ENCODE results near the gene ACACB.

ACACB gene

GRCh38 chr12:109182041-109182839 lies 65.9 kb downstream of the ACACB start:
- no peak for TF ChIP-seq CTCF (IDR thresholded peaks at IDR 0.05)

- TF ChIP-seq CTCF (IDR thresholded peaks at IDR 0.05): no peak
Observed at GRCh38 chr12:109185441-109185840, 69.1 kb downstream of the ACACB start.

- TF ChIP-seq CTCF (IDR thresholded peaks at IDR 0.05): no peak
Observed at GRCh38 chr12:109186993-109187653, 70.7 kb downstream of the ACACB start.

GRCh38 chr12:109188108-109188712 lies 71.8 kb downstream of the ACACB start:
- no peak for TF ChIP-seq CTCF (IDR thresholded peaks at IDR 0.05)

GRCh38 chr12:109189291-109189690 lies 72.9 kb downstream of the ACACB start:
- TF ChIP-seq CTCF (IDR thresholded peaks at IDR 0.05): no peak

DNA sequence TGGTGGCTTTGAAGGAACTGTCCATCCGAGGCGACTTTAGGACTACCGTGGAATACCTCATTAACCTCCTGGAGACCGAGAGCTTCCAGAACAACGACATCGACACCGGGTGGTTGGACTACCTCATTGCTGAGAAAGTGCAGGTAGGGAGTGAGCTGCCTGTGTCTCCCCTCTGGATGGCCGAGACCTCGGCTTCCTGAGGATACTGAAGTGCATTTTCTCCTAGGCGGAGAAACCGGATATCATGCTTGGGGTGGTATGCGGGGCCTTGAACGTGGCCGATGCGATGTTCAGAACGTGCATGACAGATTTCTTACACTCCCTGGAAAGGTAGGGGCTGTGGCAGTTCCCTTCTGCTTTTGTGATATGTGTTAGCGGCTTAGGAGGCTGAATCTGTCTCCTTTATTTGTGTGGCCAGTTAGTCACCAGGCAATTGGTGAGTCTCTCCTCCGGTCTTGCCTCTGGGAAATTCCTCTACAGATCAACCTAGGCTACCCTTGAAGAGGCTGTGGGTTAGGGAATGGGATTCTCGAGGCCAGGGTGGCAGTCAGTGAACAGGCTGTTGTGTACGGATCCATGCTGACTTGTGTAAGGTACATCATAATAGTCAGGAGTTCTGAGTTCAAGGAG lies 75.3 kb downstream of the ACACB start:
- TF ChIP-seq CTCF (IDR thresholded peaks at IDR 0.05): no peak

DNA sequence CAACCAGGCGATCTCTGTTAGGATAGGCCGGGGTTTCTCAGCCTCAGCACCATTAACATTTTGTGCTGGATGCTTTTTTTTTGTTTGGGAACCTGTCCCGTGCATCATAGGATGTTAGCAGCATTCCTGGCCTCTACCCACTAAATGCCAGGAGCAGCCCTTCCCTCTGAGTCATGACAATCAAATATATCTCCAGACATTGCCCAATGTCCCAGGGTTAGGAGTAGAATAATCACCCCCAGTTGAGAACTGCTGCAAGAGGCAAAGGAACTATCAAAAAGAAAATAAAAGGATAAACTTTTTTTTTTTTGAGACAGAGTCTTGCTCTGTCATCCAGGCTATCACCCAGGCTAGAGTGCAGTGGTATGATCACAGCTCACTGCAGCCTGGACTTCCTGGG lies 76.0 kb downstream of the ACACB start:
- TF ChIP-seq CTCF (IDR thresholded peaks at IDR 0.05): no peak
